GM18907 (cell line): Measurements from ENCODE around the gene PRKAA1.
A peak's percentile ranks its signal among the peaks of the same experiment; 100 is the strongest.

Experiments
- ATAC-seq: cut with Tn5 transposase; IDR thresholded peaks from one replicate; pipeline ENCODE4 v1.9.1; 2021; ENCODE audit warnings: mild to moderate bottlenecking, moderate library complexity; ENCODE audit not compliant: unreplicated experiment

The PRKAA1 gene

DNA sequence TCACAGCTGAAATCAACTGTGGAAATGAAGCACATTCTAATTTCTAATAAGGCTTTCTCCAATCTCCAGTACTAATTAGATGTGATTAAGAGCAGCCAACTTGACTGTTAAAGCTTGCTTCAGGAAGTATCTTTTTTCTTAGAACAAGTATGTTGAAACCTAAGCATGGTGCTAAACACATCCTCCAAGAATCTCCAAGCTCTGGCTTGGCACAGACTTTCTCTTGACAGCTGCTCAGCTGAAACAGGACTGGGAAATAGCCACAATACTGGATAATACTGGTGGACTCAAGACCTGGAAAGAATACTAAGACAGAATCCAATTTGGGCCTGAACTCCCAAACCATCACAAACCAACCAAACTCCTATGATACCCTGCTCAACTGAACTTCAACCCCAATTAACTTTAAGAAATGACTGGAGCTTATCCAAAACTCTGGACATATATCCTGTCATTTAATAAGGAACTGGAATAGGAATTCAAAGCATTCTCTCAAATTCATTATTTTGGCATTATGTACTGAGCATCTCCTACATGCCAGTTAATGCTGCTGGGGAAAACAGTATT, 16.2 kb downstream of the PRKAA1 start:
- no peak for ATAC-seq

DNA sequence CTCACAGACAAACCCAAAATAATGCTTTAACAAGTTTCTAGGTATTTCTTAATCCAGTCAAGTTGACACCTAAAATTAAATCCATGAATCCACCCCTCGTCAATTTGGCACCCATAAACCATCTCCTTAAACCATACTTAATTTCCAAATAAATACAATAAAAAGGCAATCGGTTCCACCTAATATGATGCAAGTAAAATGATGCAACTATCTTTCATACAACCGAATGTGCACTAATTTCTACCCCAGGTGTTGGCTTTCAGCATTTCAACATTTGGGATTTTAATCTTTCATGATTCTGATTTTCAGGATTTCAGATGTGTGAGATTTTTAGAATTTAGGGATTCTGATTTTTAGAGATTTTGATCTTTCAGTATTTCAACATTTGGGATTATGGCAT, 17.3 kb downstream of the PRKAA1 start:
- ATAC-seq: no peak

DNA sequence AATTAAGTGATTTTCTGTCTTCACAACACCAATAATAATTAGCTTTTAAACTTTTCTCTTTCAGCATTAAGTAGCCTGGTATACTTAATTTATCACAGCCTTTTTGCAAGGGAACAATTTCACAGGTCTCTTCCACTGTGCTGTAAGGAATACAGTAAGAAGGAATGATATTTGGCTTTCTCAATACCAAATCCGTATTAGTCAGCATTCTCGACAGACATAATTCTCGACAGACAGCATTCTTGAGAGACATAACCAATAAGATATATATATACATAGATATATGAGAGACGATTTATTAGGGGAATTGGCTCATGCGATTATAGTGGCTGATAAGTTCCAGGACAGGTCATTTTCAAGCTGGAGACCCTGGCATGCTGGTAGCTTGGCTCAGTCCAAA, 18.0 kb downstream of the PRKAA1 start:
- no peak for ATAC-seq

DNA sequence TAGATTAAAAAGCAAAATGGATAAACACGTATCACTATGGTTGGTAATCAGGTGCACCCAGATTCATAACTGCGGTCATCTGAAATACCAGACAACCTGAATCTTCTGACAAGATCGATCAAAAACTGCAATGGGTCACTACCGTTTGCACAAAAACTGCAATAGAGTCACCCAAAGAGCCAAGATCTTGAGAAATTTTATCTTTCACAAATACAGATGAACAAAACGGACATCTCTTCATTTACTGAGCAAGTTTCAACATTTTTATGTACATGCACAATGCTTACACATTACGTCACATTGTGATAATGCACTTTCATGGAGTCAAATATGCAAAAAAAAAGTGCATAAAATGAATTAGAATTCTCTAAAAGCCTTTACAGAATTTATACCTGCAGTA, 18.6 kb downstream of the PRKAA1 start:
- no peak for ATAC-seq

DNA sequence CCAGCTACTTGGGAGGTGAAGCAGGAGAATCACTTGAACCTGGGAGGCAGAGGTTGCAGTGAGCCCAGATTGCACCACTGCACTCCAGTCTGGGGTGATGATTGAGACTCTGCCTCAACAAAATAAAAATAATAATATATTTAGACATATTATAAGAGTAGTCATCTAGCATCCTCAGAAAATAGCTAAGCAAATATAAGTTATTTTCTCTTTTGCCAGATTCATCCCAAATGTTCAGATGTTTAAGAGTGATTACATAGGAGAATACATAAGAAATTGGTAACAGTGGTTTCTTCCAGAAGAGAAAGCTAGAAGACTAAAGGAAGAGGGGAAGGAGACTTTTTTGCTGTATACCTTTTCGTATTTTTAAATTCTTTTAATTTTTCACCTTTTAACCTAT, 20.0 kb downstream of the PRKAA1 start:
- ATAC-seq: no peak

DNA sequence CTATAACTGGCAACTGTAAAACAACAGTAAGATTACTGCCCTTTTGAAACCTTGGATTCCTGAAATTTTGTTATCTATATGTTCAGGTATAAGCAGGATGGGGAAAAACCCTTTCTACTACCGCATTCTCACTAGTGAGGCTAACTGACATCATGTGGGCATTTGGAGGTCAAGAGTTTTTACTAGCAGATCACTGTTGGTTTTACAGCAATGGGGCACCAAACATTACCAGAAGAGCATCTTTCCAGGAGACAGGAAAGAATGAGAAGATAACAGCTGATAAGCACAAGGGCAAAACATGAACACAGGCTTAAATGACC, 21.6 kb downstream of the PRKAA1 start:
- ATAC-seq: no peak

DNA sequence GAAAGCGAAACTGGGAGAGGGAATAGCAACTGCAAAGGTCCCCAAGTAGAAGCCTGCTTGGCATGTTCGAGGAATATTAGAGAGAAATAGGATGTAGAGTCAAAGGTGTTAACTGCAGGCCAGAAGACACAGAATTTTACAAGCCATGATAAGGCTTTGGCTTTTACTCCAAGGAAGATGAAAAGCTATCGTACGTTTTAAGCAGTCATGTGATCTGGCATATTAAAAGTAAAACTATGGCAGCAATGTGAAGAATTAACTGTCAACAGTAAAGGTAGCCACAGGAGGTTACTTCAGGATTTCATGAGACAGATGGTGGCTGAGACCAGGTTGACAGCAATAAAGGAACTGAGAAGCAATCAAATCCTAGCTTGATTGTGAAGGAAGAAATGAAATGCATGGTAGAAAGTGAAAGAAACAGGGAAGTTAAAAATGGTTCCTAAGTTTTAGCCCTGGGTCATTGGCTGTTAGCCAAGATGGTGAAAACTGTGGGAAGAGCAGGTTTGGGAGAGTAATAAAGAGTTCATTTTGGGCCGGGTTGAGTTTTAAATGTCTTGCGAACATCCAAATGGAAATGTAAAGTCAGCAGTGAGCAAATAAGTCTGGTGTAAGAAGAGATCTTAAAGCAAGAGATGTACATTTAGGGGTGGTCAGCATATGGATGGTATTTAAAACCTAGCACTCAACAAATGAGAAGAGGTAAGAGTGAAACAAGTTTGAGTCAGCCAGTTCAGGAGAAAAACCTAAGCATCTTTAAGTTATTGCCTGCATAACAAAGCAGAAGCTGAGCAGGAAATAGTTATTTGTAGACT, 22.1 kb downstream of the PRKAA1 start:
- ATAC-seq: no peak

DNA sequence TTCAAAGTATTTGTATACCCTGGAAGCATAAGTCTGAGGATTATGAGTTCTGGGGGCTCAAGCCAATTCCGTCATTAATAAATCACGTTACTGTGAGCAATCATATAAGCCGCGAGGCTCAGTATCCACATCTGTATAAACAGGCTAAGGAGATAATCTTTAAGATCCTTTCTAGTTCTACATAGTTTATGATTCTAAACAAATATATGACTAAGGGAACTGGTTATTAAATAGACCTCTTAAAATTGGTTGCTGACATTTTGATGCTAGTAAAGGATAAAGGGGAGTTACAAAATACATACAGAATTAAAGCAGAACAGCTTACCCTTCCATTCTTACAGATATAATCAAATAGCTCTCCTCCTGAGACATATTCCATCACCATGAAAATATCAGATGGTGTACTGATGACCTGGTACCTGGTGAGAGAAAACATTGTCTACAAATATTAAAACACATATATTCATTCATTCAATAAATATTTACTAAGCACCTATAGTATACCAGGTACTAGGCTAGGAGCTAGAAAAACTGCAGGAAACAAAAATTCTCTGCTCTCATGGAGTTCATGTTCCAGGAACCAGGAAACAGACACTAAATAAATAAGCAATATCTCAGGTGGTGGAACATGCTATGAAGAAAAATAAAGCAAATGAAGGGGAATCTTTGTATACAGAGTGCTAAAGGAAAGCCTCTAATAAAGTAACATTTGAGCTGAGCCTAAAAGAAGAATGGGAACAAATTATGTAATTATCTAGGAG, 22.9 kb downstream of the PRKAA1 start:
- ATAC-seq: no peak

DNA sequence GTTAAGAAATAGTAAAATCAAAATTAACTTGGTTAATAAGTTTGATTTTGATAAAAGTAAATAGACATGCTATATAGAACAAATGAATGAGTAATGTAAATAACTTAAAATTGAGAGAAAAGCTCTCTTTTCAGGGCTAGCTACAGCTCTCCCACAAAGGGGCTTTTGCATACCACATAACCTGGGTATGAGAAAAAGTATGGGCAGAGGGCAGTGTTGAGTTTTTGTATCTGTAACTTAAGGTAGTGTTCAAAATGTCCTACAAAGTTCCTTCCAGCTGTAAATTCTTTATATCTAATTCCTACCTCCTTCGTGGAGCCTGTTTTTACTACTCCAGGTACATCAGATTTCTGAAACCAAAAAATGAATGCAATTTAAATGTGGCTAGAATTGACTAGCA, 23.6 kb downstream of the PRKAA1 start:
- ATAC-seq: no peak

DNA sequence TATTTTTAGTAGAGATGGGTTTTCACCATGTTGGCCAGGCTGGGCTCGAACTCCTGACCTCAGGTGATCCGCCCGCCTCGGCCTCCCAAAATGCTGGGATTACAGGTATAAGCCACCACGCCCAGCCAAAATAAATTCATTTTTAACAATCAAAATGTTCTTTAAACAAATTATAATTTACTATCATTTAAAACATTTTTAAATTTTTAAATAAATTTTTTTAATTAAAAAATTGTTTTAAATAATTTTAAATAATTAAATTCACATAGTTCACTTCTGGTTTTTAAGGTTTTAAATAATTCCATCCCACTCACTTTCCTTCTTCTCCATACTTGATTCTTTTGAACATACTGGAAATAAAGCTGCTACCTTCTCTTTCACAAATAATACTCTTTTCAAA, 27.4 kb downstream of the PRKAA1 start:
- no peak for ATAC-seq

DNA sequence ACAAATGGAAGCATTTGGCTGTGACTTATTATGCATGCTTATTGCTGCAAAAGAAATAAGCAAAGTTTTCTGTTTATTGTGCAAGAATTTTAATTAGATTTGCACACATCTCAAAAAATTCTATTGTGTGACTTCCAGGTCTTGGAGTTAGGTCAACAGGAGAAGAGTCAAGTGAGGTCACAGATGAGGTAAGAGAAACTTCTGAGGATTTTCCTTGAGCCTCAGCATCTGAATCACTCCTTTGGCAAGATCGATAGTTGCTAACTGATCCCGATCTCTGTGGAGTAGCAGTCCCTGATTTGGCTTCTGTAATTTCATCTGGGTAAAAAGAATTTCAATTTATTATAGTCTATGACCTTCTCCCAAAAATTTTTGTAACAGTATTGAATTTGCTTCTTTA, 35.5 kb downstream of the PRKAA1 start:
- no peak for ATAC-seq

DNA sequence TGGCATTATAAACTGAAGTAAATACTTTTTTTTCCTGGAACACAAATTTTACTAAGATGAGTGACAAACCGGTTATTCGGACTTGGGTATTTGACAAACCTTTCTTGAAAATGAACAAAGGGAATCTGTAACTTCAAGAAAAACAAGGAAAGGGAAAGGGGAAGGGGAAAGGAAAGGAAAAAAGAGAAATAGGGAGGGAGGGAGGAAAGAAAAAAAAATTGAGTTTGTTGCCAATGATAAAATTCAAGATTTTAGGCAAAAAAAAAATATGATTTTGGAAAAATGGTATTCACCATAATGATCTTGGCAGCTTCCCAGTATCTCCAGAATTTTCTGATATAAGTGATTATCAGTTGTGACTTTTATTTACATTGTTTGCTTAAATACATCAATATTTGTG, 40.8 kb downstream of the PRKAA1 start:
- ATAC-seq: no peak

DNA sequence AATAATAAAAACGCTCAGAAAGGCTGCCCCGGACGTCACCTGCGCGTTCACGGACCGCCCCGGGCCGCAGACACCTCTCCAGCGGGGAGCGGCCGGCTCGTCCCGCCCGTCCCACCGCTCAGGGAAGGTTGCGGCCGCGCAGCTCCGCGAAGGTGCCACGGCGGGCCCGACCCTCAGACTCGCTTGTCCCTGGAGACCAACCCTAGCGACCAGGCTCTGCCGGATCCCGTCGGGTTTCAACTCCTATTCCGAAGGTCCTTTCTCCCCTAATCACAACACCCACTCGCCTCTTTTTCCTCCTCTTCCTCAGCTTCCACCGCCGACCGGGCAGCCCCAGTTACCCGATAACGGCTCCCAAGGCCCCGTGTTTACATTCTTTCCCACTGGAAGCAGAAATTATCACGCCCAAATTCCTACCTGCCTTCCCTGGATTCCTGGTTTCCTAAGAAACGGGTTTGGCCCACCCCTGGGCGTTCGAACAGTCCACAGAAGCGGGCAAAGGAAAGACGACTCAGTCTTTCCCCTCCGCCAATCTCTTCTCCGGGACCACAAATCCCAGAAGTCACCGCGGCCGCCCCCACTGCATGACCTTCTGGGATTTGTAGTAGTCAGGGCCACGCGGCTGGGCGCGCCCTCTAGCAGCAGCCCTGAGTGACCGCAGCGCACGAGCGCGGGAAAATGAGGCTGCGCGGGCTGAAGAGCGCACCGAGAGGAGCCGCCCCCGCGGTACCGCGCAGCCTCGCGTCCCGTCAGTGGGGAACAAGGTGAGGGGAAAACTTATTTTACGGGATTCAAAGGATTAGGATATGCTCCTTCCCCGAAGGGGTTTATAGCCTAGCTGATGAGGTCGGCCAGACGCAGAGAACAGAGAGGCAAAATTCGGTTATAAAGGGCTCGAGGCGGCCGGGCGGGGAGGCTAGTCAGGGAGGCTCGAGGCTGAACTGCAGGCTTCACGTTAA, 42.5 kb downstream of the PRKAA1 start, which contains the start of gene TTC33:
Gene TTC33, minus strand, starts transcription at position 555 of the 959 bp plus-strand sequence. CDS start 8,943 bp downstream, outside the sequence.
- peak; percentile 91 for ATAC-seq

DNA sequence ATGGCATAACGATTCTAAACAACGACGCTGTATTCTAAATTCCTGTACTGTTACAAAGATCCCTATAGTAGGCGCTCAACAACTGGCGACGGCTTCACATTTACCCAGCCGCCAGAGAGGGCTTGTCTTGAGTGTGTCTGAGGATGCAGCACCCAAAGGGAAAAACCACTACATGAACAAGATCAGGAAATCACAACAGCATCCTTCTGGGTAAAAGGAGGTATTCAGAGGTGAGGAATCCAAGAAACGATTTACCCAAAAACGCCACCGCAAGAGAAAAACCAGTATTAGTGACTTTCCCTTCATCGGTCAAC, 43.1 kb downstream of the PRKAA1 start:
- ATAC-seq: peak; percentile 80

DNA sequence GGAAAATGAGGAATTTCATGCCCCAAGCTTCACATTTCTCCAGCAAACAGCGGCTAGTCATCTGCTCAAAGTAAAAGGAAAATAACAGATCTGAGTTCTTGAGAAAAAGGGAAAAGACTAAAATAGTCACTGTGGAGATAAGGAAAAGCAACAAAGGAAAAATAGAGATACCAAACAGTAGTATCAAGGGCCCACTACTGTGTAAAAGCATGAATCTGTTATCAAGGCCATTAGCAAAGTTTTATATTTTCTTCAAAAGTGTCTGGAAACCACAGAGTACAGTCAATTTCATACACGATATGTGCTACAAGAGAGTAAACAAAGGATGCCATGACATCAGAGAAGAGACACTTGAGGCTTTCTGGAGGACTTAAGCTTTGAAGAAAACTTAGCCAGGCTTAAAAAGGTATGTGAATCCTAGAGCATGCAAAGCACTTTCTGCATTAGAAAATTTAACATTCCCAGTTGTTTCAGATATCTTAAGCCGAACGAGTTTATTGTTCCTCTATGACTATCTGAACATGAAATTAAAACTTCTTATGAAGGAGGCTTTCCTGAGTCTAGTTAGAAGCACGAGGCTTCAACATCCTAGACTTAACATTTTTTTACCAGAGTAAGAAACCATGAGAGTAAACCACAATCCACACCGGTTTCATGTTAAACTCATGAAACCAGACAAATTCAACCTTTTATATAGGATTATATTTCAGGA, 43.6 kb downstream of the PRKAA1 start:
- ATAC-seq: peak; percentile 19

DNA sequence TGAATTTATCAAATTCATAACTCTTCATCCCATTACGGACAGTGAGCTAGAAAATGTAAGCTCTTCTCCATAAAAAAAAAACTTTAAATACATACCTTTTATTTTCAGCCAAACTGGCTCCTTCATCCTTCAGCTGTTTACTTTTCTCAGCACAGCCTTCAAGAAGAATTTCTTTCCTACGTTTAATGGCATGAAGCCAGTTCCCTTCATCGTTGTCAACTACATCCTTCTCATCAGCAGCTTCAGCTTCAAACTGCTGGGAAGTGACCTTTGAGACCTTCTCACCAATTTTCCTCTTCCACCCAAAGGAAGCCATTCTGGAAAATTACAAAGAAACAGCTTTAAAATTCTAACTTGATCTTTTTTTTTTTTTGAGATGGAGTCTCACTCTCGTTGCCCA, 51.5 kb downstream of the PRKAA1 start:
- no peak for ATAC-seq

DNA sequence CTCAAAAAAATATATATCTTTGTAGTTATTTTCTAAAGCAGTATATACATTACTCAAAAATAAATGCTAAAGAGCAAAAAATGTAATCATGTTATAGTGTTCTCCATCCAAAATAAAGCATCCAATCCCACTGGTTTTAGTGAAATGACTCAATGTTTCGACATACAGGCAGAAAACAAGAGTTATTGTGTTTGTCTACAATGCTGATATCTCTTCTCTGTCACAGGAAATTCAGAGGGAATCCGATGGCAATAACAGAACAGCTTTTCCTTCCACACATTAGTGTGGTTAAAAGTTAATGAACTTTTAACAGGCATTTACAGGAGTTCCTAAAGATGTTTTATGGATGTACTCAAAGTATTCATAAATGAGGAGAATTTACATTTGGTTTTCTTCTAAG, 54.4 kb downstream of the PRKAA1 start:
- ATAC-seq: no peak

DNA sequence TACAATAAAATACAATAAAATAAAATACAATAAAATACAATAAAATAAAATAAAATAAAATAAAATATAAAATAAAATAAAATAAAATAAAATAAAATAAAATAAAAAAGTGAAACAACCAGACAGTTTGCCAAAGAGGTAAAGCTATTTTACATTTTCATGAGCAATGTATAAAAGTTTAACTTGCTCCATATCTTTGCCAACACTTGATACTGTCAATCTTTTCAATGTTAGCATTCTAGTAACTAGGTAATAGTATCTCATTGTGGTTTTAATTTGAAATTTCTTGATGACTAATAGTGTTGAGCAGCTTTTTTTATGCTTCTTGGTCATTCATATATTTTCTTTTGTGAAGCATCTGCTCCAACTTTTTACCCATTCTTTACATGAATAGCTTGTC, 59.7 kb downstream of the PRKAA1 start:
- no peak for ATAC-seq

DNA sequence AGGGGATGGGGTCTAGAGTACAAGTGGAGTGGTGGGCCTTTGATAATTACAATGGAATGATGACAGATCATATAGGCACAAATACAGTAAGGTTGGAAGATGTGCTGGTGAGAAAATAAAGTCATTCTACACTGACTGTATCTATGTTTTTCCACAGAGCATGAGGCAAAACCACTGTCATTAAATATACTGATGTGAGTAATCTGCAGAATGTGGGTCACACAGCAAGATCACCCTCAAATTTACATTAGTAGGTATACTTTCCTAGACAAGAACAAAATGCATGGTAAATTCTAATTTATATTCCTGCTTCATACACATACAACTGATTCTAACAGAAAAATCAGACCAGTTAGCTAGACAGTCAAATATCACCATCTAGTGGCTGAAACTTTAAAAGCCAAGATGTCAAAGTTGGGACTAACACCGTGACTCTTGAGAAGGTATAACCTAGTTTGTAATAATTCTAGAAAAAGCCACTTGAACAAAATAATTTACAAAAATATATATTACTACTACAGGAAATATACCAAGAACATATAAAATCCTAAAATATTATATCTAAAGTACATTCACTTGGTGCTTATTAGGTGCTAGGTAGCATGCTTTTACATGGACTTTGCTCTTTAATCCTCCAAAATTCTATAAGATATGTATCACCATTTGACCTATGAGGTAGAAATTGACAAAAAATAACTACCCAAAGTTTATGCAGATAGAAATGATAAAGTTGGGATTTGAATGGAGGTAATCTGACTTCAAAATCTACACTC, 61.9 kb downstream of the PRKAA1 start:
- ATAC-seq: peak; percentile 76

DNA sequence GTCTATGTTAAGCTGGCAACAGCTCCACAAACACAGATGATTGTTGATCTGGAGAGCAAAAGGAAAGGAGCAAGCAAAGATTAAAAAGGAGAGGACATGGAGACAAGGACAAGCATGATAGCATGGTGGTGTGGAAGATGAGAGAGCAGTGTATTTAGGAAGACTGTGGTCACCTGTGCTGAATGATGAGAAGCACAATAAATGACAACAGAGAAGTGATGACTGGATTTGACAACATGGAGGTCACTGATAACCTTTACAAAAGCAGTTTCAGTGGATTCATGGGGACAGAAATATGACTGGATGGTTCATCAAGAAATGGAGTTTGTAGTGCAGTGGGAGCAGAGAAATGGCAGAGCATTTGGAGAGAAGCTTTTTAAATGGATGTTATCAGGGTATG, 62.6 kb downstream of the PRKAA1 start:
- no peak for ATAC-seq
